Adrenal gland (tissue), 19 donors: ENCODE results near the gene ENAH. TPM values are rescaled to one million over a fixed set of nuclear protein-coding genes. Genes with fewer than 3 reads are reported as not detected.
A peak's percentile ranks its signal among the peaks of the same experiment; 100 is the strongest.

Experiments
- DNase-seq, 7 donors: peaks; one replicate each; pipeline ENCODE4 v3.0.0-alpha.2; 2019 to 2020
- H3K27ac ChIP-seq, 5 donors: fragments of 200-600 bp; sonication (generic) in 4 of 5; 1 replicate in 3 of 5; 2 replicates in 2 of 5; pipeline versions ENCODE4 v1.5.1 to v1.8.0; 2016 to 2020; ENCODE audit warnings: mild to moderate bottlenecking in 1 of 5
- H3K27me3 ChIP-seq: fragments of 200-600 bp; 2 replicates; pipeline ENCODE4 v1.8.0; 2021
- H3K36me3 ChIP-seq, 2 donors: fragments of 200-600 bp; replicated peaks in 1 of 2; 1 replicate in 1 of 2; 2 replicates in 1 of 2; pipeline versions ENCODE4 v1.5.1 to v1.8.0; 2018 to 2022
- H3K4me1 ChIP-seq, 2 donors: fragments of 200-600 bp; replicated peaks in 1 of 2; 1 replicate in 1 of 2; 2 replicates in 1 of 2; pipeline versions ENCODE4 v1.5.1 to v1.8.0; 2018 to 2021
- H3K4me3 ChIP-seq, 4 donors: fragments of 200-600 bp; sonication (generic) in 3 of 4; one replicate each; pipeline ENCODE4 v1.5.1; 2016 to 2018
- H3K9me3 ChIP-seq, 3 donors: fragments of 200-600 bp; sonication (generic) in 1 of 3; replicated peaks in 1 of 3; 1 replicate in 2 of 3; 2 replicates in 1 of 3; pipeline versions ENCODE4 v1.5.1 to v1.8.0; 2016 to 2021
- POLR2A ChIP-seq, 2 donors: fragments of 450-650 bp; IDR thresholded peaks; one replicate each; pipeline ENCODE4 v1.6.1; 2017; ENCODE audit warnings: antibody characterized with exemption in 2 of 2, mild to moderate bottlenecking in 2 of 2, moderate library complexity in 1 of 2
- WGBS, 4 donors: extraction: QIAGEN DNeasy Blood & Tissue Kit in 2 of 4; methylation state at CpG; one replicate each; pipeline versions ENCODE4 v1.1.5 to v1.1.7; 2013 to 2017; 5-methylcytosine and 5-hydroxymethylcytosine counted together
- intact Hi-C, 2 donors: fragments of 100-400 bp; cut with DNase I; formaldehyde crosslinking; loops; one replicate each; pipeline versions ENCODE4 v1.14.1 to v1.15.0; 2022 to 2023
- long read RNA-seq, 10 donors: library from polyadenylated mRNA in 3 of 10; unstranded in 2 of 10; stranded (forward) in 1 of 10; transcript quantifications; one replicate each; pipeline ENCODE4 v2.0.0 and lab custom pipeline, GENCODE V29; 2021 to 2026
- polyA plus RNA-seq, 3 donors: library from polyadenylated mRNA; stranded (reverse); fragments of 200-250 nt in 2 of 3; fragments of 350-450 nt in 1 of 3; fragmentation: Illumina TruSeq in 1 of 3; extraction: RNeasy Lipid Tissue Mini Kit (QIAGEN cat#74804) in 1 of 3; gene quantifications; one replicate each; pipeline ENCODE4 v1.2.3, GENCODE V29; 2013 to 2014
- total RNA-seq, 9 donors: library from RNA; depleted of rRNA in 4 of 9; stranded (reverse); fragments of >200 nt in 4 of 9; fragments of 120-200 nt in 1 of 9; fragmentation: NEBNext Ultra II Directional in 1 of 9; extraction: Animal tissue kit (Norgen Biotek cat#: 25700) in 1 of 9; gene quantifications; one replicate each; pipeline versions ENCODE4 v1.1.0 to v1.2.4, GENCODE V29; 2013 to 2023
- TF ChIP-seq, protein P1 (sequence below), 6 experiments: fragments of 450-650 bp in 4 of 6; fragments of 200-600 bp in 2 of 6; sonication (generic) in 1 of 6; IDR thresholded peaks; 1 replicate in 5 of 6; 2 replicates in 1 of 6; pipeline versions ENCODE4 v1.5.1 to v1.8.0; 2016 to 2021; ENCODE audit warnings: antibody characterized with exemption in 6 of 6, mild to moderate bottlenecking in 2 of 6, moderate library complexity in 1 of 6
- donor health status: healthy with polysubstance abuse.
- donor health status: Bipolar disorder and iron deficiency.
- donor health status: DM: yes; HTN: yes; CAD: no.
- donor health status: DM: no; HTN: no; CAD: no.
- donor health status: DM: no; HTN: no; CAD: no.
- donor health status: DM: yes; HTN: yes; CAD: no.

ENAH gene
- total RNA-seq (100 to 1,000 TPM in 4 of 9 donors, 10 to 100 TPM in 5; 36.7 to 130 (median 81.1) TPM), polyA plus RNA-seq (100 to 1,000 TPM in 1 of 3 donors, 10 to 100 TPM in 2; 10.0 to 142 (median 51.8) TPM)
- long read RNA-seq, donor 1, full-length matches to known transcripts = 6 of 6 reads
- long read RNA-seq, donor 1, partial matches to known transcripts = 0 of 6 reads
- long read RNA-seq, donor 1, other reads (novel, unspliced or antisense) = 0 of 6 reads
- long read RNA-seq, donor 2, partial matches to known transcripts = 11 of 16 reads
- long read RNA-seq, donor 2, other reads (novel, unspliced or antisense) = 0 of 16 reads
- long read RNA-seq, donor 3, partial matches to known transcripts = 6 of 11 reads
- long read RNA-seq, donor 3, other reads (novel, unspliced or antisense) = 0 of 11 reads
- long read RNA-seq, donor 4, partial matches to known transcripts = 2 of 18 reads
- long read RNA-seq, donor 4, other reads (novel, unspliced or antisense) = 16 of 18 reads
- long read RNA-seq, donor 5, transcript ENAH-203 (14 exons, 2,758 nt) = major isoform, 8 of 30 reads
- long read RNA-seq, donor 5, partial matches to known transcripts = 6 of 30 reads
- long read RNA-seq, donor 5, other reads (novel, unspliced or antisense) = 16 of 30 reads
- long read RNA-seq, donor 6, partial matches to known transcripts = 5 of 13 reads
- long read RNA-seq, donor 6, other reads (novel, unspliced or antisense) = 8 of 13 reads
- long read RNA-seq, donor 7, partial matches to known transcripts = 272 of 348 reads
- long read RNA-seq, donor 7, other reads (novel, unspliced or antisense) = 72 of 348 reads
- long read RNA-seq, donor 8, transcript ENAH-203 (14 exons, 2,758 nt) = major isoform, 6 of 18 reads
- long read RNA-seq, donor 8, partial matches to known transcripts = 11 of 18 reads
- long read RNA-seq, donor 8, other reads (novel, unspliced or antisense) = 0 of 18 reads
- long read RNA-seq, donor 9, partial matches to known transcripts = 0 of 2 reads
- long read RNA-seq, donor 9, other reads (novel, unspliced or antisense) = 0 of 2 reads
- long read RNA-seq, donor 10, partial matches to known transcripts = 6 of 9 reads
- long read RNA-seq, donor 10, other reads (novel, unspliced or antisense) = 0 of 9 reads

GRCh38 chr1:225652729-225653462 lies at the start of gene ENAH:
Gene ENAH, minus strand, starts transcription at chr1:225653123. Its CDS starts 433 bp downstream, at chr1:225652690.
- Histone ChIP-seq H3K27ac (peak within 1 kb of the TSS; percentile 94 to 97 (median 95)), H3K9me3 (no peaks in the 10 kb centered on the region), H3K36me3 (no peaks in the 10 kb centered on the region), H3K4me1 (peaks cover 9 to 51% of the 10 kb centered on the region in 2 donors), H3K27me3 (no peaks in the 10 kb centered on the region), H3K4me3 (peak within 1 kb of the TSS; percentile 77 to 93 (median 82))
- DNase-seq = peak; percentile 80 to 86 (median 84)
- intact Hi-C loops = loop anchor here (5.0 to 10.0 kb wide), 3 partner anchors 81 to 119 kb away; no protein-coding TSS in a partner anchor
- 0% methylated on average over 4 to 85 of the region's 90 CpGs for WGBS, 4 donors
- peak; percentile 93 to 95 for TF ChIP-seq POLR2A (IDR thresholded peaks at IDR 0.05)
- TF ChIP-seq, protein P1, sequence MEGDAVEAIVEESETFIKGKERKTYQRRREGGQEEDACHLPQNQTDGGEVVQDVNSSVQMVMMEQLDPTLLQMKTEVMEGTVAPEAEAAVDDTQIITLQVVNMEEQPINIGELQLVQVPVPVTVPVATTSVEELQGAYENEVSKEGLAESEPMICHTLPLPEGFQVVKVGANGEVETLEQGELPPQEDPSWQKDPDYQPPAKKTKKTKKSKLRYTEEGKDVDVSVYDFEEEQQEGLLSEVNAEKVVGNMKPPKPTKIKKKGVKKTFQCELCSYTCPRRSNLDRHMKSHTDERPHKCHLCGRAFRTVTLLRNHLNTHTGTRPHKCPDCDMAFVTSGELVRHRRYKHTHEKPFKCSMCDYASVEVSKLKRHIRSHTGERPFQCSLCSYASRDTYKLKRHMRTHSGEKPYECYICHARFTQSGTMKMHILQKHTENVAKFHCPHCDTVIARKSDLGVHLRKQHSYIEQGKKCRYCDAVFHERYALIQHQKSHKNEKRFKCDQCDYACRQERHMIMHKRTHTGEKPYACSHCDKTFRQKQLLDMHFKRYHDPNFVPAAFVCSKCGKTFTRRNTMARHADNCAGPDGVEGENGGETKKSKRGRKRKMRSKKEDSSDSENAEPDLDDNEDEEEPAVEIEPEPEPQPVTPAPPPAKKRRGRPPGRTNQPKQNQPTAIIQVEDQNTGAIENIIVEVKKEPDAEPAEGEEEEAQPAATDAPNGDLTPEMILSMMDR (IDR thresholded peaks at IDR 0.05) = peak in 1 of 6 experiments; percentile 14

DNA sequence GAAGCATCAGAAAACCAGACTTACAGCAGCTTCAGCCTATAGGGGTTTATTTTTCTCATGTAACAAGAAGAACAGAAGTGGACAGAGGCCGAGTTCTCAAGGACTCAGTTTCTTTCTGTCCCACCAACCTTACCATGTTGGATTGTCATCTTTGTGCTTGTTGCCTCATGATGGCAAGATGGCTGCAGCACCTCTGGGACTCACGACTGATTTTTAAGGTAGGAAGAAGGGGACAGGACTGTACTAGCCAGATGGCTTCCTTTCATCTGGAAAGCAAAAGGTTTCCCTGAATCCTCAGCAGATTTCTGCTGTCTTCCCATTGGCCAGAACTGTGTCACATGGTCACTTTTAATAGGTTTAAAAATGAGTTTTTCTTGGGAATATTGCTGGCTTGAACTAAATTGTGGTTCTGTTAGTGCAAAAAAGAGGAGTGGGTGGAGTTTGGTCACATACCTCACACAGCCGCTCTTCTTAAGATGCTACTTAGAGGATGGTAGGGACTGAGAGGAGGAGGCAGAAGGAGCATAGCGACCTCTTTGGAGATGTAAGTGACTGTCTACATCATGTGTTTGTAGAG lies 48.1 kb upstream of the ENAH start:
- no peak overlapping the region for H3K27ac ChIP-seq
- 86 to 93% (median 92%) methylated on average over 4 of the region's 4 CpGs for WGBS, 4 donors
- no peaks in the 10 kb centered on the region for H3K9me3 ChIP-seq
- H3K4me1 ChIP-seq = no peaks in the 10 kb centered on the region
- TF ChIP-seq, protein P1 (IDR thresholded peaks at IDR 0.05) = no peak
- DNase-seq = no peak
- no peaks in the 10 kb centered on the region for H3K36me3 ChIP-seq
- intact Hi-C loops = no loop called here
- no peaks in the 10 kb centered on the region for H3K27me3 ChIP-seq
- H3K4me3 ChIP-seq = no peak overlapping the region

DNA sequence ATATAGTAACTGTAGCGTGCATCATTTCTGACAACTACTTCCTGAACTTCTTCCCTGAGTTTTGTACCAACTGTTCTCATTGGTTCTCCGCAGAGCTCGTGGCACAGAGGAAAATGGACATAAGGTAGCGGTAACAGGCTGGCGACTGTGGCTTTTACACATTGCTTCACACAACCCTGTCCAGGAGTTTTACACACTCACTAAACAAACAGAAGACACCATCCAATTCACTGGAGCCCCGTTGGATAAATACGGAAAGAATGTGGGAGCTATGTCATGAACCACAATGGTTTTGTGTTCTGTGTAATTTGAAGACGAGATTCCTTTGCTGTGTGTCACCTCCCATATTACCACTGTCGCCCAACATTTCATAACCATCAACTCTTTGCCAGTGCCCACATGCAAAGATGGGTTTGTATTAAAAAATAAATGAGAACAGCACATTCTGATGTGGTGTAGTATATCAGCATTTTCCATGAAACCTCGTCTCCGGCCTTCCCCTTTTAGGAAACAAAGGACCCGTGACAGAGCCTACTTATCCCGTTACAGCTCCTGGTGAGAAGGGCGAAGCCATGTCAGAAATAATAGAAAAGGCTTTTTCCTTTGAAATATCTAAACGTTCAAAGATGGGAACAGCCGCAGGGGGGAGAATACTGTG lies 47.4 kb upstream of the ENAH start:
- WGBS, 4 donors = 66 to 87% (median 81%) methylated on average over 16 of the region's 16 CpGs
- intact Hi-C loops = no loop called here
- no peak overlapping the region for H3K27ac ChIP-seq
- H3K4me1 ChIP-seq = peaks cover 0 to 4% of the 10 kb centered on the region in 2 donors
- DNase-seq = no peak
- TF ChIP-seq, protein P1 (IDR thresholded peaks at IDR 0.05) = no peak
- TF ChIP-seq POLR2A (IDR thresholded peaks at IDR 0.05) = no peak
- no peaks in the 10 kb centered on the region for H3K9me3 ChIP-seq
- no peaks in the 10 kb centered on the region for H3K27me3 ChIP-seq
- H3K36me3 ChIP-seq = no peaks in the 10 kb centered on the region
- H3K4me3 ChIP-seq = no peak overlapping the region
